ENCODE measurements around the gene CPNE7.
A peak's percentile ranks its signal among the peaks of the same experiment; 100 is the strongest.

Gene CPNE7

DNA sequence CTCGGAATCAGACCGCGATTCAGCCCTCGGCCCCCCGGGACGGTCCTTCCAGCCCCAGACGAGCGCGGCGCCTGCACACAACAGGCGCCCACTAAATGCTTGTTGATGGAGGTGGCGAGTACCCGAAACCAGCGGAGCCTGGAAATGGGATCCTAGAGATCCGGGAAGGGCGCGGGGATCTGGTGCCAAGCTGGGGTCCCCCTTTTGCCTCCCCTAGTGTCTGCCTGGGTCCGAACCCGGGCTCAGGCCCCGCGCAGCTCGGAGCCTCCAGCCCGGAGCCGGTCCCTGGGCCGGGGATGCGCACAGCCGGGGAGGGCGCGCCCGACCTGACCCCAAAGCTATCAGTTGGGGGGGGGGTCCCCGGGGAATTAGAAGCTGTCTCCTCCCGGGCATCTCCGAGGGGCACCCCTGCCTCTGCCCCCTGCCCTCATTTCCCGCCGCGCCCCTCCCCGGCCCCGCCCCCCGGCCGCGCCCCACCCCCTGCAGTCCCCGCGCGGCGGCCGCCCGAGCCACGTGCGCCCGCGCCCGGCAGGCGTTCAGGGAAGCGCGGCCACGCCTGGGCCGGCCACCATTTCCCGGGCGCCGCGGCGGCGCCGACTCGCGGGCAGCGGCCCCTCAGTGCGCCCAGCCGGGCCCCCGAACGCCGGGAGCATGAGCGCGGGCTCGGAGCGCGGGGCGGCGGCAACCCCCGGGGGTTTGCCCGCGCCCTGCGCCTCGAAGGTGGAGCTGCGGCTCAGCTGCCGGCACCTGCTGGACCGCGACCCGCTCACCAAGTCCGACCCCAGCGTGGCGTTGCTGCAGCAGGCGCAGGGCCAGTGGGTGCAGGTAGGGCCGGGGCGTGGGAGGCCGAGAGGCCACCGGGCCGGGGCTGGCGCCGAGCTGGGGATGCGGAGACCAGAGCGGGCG is at the start of gene CPNE7:
Gene CPNE7 (plus strand): TSS at position 512 of the 906 bp plus-strand sequence. CDS start 140 bp downstream, at position 652.
- H3K4me3 ChIP-seq (replicated peaks in 1 of 2; ENCODE audit: low read depth in 2 of 2, low read length in 2 of 2) = peak within 1 kb of the TSS; percentile 32 to 58
- TF ChIP-seq, protein P1, sequence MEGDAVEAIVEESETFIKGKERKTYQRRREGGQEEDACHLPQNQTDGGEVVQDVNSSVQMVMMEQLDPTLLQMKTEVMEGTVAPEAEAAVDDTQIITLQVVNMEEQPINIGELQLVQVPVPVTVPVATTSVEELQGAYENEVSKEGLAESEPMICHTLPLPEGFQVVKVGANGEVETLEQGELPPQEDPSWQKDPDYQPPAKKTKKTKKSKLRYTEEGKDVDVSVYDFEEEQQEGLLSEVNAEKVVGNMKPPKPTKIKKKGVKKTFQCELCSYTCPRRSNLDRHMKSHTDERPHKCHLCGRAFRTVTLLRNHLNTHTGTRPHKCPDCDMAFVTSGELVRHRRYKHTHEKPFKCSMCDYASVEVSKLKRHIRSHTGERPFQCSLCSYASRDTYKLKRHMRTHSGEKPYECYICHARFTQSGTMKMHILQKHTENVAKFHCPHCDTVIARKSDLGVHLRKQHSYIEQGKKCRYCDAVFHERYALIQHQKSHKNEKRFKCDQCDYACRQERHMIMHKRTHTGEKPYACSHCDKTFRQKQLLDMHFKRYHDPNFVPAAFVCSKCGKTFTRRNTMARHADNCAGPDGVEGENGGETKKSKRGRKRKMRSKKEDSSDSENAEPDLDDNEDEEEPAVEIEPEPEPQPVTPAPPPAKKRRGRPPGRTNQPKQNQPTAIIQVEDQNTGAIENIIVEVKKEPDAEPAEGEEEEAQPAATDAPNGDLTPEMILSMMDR (IDR thresholded peaks at IDR 0.05; ENCODE audit: low read depth, low read length) = no peak
- no peak for DNase-seq (ENCODE audit: low read depth in 2 of 2)

DNA sequence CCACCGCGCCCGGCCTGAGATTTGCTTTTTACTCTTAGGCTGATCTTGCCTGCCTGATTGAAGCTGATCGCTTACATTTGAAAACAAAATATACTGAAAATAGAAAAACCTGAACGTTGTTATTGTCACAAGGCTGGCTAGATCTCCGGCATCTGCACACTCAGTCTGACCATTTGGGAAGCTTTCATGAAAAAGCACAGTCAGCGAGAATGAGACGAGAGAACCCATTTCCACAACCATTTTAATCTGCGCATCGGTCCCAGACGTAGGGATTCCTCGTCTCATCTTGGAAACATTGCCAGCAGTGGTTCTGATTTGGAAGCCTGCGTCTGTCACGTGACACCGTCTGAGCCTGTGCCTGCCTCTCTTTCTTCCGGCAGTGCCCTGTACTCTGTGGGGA is 46.5 kb upstream of the CPNE7 start:
- TF ChIP-seq, protein P1 (IDR thresholded peaks at IDR 0.05; ENCODE audit: low read depth, low read length) = no peak
- no peak overlapping the region for H3K4me3 ChIP-seq (replicated peaks in 1 of 2; ENCODE audit: low read depth in 2 of 2, low read length in 2 of 2)
- no peak for DNase-seq (ENCODE audit: low read depth in 2 of 2)

DNA sequence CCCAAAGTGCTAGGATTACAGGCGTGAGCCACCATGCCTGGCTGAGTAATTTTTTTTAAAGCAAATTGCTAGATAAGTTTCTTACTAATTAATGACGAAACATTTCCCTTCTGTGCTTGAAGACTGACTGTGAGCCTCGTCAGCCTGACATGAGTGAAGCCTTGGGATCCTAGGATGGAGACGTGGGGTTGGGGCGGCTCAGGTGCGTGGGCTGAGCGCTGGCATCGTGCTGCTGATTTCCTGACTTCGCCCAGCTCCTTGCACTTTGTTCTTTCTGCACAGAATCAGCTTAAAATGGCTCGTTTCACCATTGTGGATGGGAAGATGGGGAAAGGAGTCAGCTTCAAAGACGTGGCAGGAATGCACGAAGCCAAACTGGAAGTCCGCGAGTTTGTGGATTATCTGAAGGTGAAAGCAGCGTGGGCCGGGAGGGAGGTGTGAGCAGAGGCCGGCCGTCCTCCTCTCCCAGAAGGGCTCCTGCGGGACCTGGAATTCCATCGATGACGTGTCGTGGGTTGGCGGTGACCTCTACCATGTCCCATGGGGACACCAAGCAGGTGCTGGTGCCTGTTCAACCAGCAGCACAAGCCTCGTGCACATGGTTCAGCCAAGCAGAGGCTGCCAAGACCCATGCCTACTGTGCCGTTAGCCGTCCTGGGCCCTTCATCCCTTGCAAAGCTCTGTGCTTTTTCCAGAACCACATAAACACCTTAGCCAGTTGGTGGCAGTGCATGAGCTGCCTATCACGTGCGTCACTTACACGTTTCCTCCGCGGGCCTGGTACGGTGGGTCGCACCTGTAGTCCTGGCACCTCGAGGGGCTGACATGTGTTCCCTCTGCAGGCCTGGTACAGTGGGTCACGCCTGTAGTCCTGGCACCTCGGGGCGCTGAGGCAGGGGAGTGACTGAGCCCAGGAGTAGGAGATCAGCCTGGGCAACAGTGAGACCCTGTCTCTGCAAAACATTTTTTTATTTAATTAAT is 44.9 kb upstream of the CPNE7 start:
- no peak overlapping the region for H3K4me3 ChIP-seq (replicated peaks in 1 of 2; ENCODE audit: low read depth in 2 of 2, low read length in 2 of 2)
- TF ChIP-seq, protein P1 (IDR thresholded peaks at IDR 0.05; ENCODE audit: low read depth, low read length) = no peak
- DNase-seq (ENCODE audit: low read depth in 2 of 2) = no peak

DNA sequence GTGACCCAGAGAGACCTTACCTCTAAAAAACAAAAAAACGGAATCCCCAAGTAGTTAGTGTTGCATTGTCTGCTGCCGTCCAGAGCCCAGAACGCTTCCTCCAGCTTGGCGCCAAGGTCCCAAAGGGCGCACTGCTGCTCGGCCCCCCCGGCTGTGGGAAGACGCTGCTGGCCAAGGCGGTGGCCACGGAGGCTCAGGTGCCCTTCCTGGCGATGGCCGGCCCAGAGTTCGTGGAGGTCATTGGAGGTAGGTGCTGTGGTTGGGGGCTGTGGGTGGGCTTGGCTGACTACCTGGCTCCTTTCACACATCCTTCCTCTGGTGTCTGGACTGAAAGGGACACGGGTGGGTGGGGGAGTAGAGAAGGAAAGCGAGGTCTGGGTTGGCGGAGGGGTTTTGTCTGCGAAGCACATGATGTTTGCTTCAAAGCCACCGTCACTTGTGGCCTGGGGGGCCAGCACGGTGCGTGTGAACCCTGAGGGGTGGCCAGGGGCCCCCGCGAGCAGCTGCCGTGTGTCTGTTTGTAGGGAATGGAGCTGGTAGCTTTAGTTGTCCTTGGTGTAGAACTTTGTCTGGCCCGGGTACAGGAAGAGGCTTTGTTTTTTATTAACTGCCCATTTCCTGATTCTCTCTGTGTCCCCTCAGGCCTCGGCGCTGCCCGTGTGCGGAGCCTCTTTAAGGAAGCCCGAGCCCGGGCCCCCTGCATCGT is 43.6 kb upstream of the CPNE7 start:
- DNase-seq (ENCODE audit: low read depth in 2 of 2) = no peak
- TF ChIP-seq, protein P1 (IDR thresholded peaks at IDR 0.05; ENCODE audit: low read depth, low read length) = no peak

DNA sequence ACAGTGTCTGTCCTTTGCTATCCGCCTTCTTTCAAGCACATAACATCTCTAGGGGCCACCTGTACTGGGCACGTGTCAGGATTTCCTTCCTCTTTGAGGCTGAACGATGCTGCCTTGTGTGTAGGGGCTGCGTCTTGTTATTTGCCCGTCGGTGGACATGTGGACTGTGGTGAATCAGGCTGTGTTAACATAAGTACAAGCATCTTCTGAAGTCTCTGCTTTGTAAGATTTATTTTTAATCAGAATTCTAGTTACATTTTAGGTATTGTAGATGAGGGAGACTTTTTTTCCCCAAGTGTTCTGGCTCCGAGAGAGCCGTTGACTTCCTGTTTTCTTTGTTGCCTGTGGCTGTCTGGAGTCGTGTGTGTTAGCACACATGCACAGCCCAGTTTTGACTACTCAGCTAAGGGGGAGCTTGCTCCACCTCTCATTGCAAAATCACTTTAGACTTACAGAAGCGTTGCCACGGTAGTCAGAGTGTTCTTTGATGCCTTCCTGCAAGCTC is 41.3 kb upstream of the CPNE7 start:
- peak; percentile 69 for DNase-seq (ENCODE audit: low read depth in 2 of 2)
- TF ChIP-seq, protein P1 (IDR thresholded peaks at IDR 0.05; ENCODE audit: low read depth, low read length) = no peak
- no peak overlapping the region for H3K4me3 ChIP-seq (replicated peaks in 1 of 2; ENCODE audit: low read depth in 2 of 2, low read length in 2 of 2)

More for the DNA sequence above, 43.6 kb upstream of the CPNE7 start:
- no peak overlapping the region for H3K4me3 ChIP-seq (replicated peaks in 1 of 2; ENCODE audit: low read depth in 2 of 2, low read length in 2 of 2)

DNA sequence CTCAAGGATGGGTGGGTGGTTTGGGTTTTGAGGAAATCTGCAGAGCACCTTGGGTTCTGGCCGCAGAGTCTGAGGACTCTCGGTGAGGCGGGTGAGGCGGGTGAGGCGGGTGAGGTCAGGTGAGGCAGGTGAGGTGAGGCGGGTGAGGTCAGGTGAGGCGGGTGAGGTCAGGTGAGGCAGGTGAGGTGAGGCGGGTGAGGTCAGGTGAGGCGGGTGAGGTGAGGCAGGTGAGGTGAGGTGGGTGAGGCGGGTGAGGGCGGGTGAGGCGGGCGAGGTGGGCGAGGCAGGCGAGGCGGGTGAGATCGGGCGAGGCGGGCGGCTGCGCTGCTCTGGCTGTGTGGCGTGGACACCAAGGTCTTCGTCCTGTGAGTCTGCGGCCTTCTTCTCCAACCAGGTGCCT is 39.2 kb upstream of the CPNE7 start:
- TF ChIP-seq, protein P1 (IDR thresholded peaks at IDR 0.05; ENCODE audit: low read depth, low read length) = no peak
- no peak for DNase-seq (ENCODE audit: low read depth in 2 of 2)
- H3K4me3 ChIP-seq (replicated peaks in 1 of 2; ENCODE audit: low read depth in 2 of 2, low read length in 2 of 2) = no peak overlapping the region
